ENCODE measurements around the gene GPR107.
A peak's percentile ranks its signal among the peaks of the same experiment; 100 is the strongest.

Gene GPR107

GRCh38 chr9:130027533-130028365 lies 26.0 kb upstream of the GPR107 start:
- DNase-seq (ENCODE audit: low spot score), result no peak

GRCh38 chr9:130028493-130029222 lies 25.0 kb upstream of the GPR107 start:
- DNase-seq (ENCODE audit: low spot score), result no peak

GRCh38 chr9:130029223-130029973 lies 24.3 kb upstream of the GPR107 start:
- DNase-seq (ENCODE audit: low spot score), result no peak

GRCh38 chr9:130030651-130031127 lies 23.0 kb upstream of the GPR107 start:
- no peak for DNase-seq (ENCODE audit: low spot score)

- peak; percentile 32 for DNase-seq (ENCODE audit: low spot score)
Observed at GRCh38 chr9:130034570-130034969, 19.1 kb upstream of the GPR107 start.

GRCh38 chr9:130036099-130036498 lies 17.6 kb upstream of the GPR107 start:
- peak; percentile 32 for DNase-seq (ENCODE audit: low spot score)

- DNase-seq (ENCODE audit: low spot score), result peak; percentile 38
Observed at GRCh38 chr9:130039528-130040147, 14.1 kb upstream of the GPR107 start.

GRCh38 chr9:130040984-130041647 lies 12.6 kb upstream of the GPR107 start:
- DNase-seq (ENCODE audit: low spot score), result no peak

GRCh38 chr9:130041648-130042405 lies 11.9 kb upstream of the GPR107 start:
- no peak for DNase-seq (ENCODE audit: low spot score)

- no peak for DNase-seq (ENCODE audit: low spot score)
Observed at GRCh38 chr9:130042406-130042884, 11.3 kb upstream of the GPR107 start.

- peak; percentile 83 for DNase-seq (ENCODE audit: low spot score)
Observed at GRCh38 chr9:130042885-130043653, 10.6 kb upstream of the GPR107 start, which contains the start of gene FNBP1. FNBP1 (minus strand) TSS chr9:130043189; CDS start chr9:130042975, 214 bp downstream.

- DNase-seq (ENCODE audit: low spot score), result no peak
Observed at GRCh38 chr9:130043654-130044623, 9.8 kb upstream of the GPR107 start.

GRCh38 chr9:130045725-130046450 lies 7.8 kb upstream of the GPR107 start:
- DNase-seq (ENCODE audit: low spot score), result no peak

GRCh38 chr9:130049431-130050210 lies 4.1 kb upstream of the GPR107 start:
- no peak for DNase-seq (ENCODE audit: low spot score)

- no peak for DNase-seq (ENCODE audit: low spot score)
Observed at GRCh38 chr9:130050462-130050861, 3.2 kb upstream of the GPR107 start.

- DNase-seq (ENCODE audit: low spot score), result no peak
Observed at GRCh38 chr9:130051855-130052254, 1.9 kb upstream of the GPR107 start.

- DNase-seq (ENCODE audit: low spot score), result no peak
Observed at GRCh38 chr9:130053109-130053503, 600 bp upstream of the GPR107 start.

All from CD4-positive, alpha-beta T cell treated with Interleukin-6 at 100 ng/mL for 8 hours (primary cell).